NB4 (cell line): ENCODE measurements around the gene TMEM14A.
A peak's percentile ranks its signal among the peaks of the same experiment; 100 is the strongest.

Experiments
- MYC ChIP-seq: IDR thresholded peaks from 2 replicates; pipeline ENCODE4 v1.6.1; 2011; ENCODE audit warnings: low read depth, low read length
- TF ChIP-seq, protein P1 (sequence below): IDR thresholded peaks from one replicate; pipeline ENCODE4 v1.5.1; 2012; ENCODE audit warnings: low read depth, low read length

DNA sequence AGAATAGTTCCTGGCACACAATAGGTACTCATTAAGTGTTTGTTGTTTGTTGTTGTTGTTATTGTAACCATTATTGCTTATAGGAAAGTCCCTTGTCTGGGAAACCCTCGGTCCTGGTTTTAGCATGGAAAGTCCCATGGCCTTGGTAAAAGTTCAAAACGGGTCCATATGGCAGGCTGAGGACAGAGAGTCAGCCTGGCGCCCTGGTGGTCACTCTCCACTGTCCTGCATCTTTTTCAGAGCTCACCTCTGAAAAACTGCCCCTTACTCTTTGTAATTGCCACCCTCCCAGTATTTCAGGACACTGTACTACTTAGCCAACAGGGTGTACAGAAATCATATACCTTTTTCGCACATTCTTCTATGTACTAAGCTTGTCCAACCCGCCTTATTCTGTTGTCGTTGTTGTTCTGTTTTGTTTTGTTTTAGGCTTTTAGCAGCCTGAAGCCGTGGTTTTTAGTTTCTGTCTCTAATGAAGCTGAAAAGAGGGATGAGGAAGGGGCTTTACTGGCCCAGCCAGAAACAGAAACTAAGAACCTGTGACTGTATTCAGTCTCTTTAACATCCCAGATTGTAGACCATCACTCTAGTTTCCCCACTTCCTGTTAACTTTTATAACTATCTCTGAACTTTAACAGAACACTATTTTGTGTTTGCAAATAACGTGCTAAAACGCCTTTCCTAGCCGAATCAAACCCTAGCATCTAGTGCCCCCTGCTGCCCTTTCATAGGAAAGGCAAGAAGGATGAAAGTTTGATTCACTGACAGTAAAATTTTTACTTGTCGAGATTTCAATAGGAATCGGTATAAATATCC is 7.6 kb upstream of the TMEM14A start:
- TF ChIP-seq, protein P1, sequence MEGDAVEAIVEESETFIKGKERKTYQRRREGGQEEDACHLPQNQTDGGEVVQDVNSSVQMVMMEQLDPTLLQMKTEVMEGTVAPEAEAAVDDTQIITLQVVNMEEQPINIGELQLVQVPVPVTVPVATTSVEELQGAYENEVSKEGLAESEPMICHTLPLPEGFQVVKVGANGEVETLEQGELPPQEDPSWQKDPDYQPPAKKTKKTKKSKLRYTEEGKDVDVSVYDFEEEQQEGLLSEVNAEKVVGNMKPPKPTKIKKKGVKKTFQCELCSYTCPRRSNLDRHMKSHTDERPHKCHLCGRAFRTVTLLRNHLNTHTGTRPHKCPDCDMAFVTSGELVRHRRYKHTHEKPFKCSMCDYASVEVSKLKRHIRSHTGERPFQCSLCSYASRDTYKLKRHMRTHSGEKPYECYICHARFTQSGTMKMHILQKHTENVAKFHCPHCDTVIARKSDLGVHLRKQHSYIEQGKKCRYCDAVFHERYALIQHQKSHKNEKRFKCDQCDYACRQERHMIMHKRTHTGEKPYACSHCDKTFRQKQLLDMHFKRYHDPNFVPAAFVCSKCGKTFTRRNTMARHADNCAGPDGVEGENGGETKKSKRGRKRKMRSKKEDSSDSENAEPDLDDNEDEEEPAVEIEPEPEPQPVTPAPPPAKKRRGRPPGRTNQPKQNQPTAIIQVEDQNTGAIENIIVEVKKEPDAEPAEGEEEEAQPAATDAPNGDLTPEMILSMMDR: peak; percentile 75
- no peak for TF ChIP-seq MYC
